ENCODE measurements around the gene BASP1.

The BASP1 gene

GRCh38 chr5:17227868-17228267 lies 10.4 kb downstream of the BASP1 start:
- no peak for TF ChIP-seq CTCF (IDR thresholded peaks at IDR 0.05; ENCODE audit: control insufficient read depth, insufficient read depth, low read depth, low read length, missing control alignments)
- no peak overlapping the region for H3K4me3 ChIP-seq (ENCODE audit: control insufficient read depth, low read depth, low read length)
- no peak for DNase-seq (ENCODE audit: low read depth)

GRCh38 chr5:17228821-17229291 lies 11.4 kb downstream of the BASP1 start:
- H3K4me3 ChIP-seq (ENCODE audit: control insufficient read depth, low read depth, low read length): no peak overlapping the region
- TF ChIP-seq CTCF (IDR thresholded peaks at IDR 0.05; ENCODE audit: control insufficient read depth, insufficient read depth, low read depth, low read length, missing control alignments): no peak
- no peak for DNase-seq (ENCODE audit: low read depth)

- no peak for TF ChIP-seq CTCF (IDR thresholded peaks at IDR 0.05; ENCODE audit: control insufficient read depth, insufficient read depth, low read depth, low read length, missing control alignments)
- DNase-seq (ENCODE audit: low read depth): no peak
- no peak overlapping the region for H3K4me3 ChIP-seq (ENCODE audit: control insufficient read depth, low read depth, low read length)
Observed at GRCh38 chr5:17229313-17229712, 11.9 kb downstream of the BASP1 start.

GRCh38 chr5:17230191-17230590 lies 12.8 kb downstream of the BASP1 start:
- no peak for TF ChIP-seq CTCF (IDR thresholded peaks at IDR 0.05; ENCODE audit: control insufficient read depth, insufficient read depth, low read depth, low read length, missing control alignments)
- DNase-seq (ENCODE audit: low read depth): no peak
- H3K4me3 ChIP-seq (ENCODE audit: control insufficient read depth, low read depth, low read length): no peak overlapping the region

- no peak for TF ChIP-seq CTCF (IDR thresholded peaks at IDR 0.05; ENCODE audit: control insufficient read depth, insufficient read depth, low read depth, low read length, missing control alignments)
Observed at GRCh38 chr5:17230808-17231525, 13.5 kb downstream of the BASP1 start.

GRCh38 chr5:17232405-17232804 lies 15.0 kb downstream of the BASP1 start:
- no peak overlapping the region for H3K4me3 ChIP-seq (ENCODE audit: control insufficient read depth, low read depth, low read length)
- no peak for TF ChIP-seq CTCF (IDR thresholded peaks at IDR 0.05; ENCODE audit: control insufficient read depth, insufficient read depth, low read depth, low read length, missing control alignments)
- no peak for DNase-seq (ENCODE audit: low read depth)

More at GRCh38 chr5:17230808-17231525, 13.5 kb downstream of the BASP1 start:
- no peak overlapping the region for H3K4me3 ChIP-seq (ENCODE audit: control insufficient read depth, low read depth, low read length)
- no peak for DNase-seq (ENCODE audit: low read depth)

Measured in AG09309 (cell line).